NT2/D1 (cell line): Measurements from ENCODE around the gene EVI2B.

Source experiments
- YY1 ChIP-seq: IDR thresholded peaks from 2 replicates; pipeline ENCODE4 v1.6.1; 2011; ENCODE audit not compliant: insufficient read length, insufficient read depth
- ZNF274 ChIP-seq: IDR thresholded peaks from 2 replicates; pipeline ENCODE4 v1.6.1; 2011; ENCODE audit warnings: mild to moderate bottlenecking, low read depth, low read length

- no peak for TF ChIP-seq ZNF274
- TF ChIP-seq YY1, result no peak
Observed at GRCh38 chr17:31314782-31315100, 887 bp upstream of the EVI2B start.
